MG63 (cell line): ENCODE measurements around the gene CLEC16A. TPM values are rescaled to one million over a fixed set of nuclear protein-coding genes. Genes with fewer than 3 reads are reported as not detected.
A peak's percentile ranks its signal among the peaks of the same experiment; 100 is the strongest.
"Not testable (repeated sequence)": the region's sequence is repeated elsewhere in the genome, so short reads cannot be mapped to it uniquely, and the experiment has no call there.

Experiments
- DNase-seq: peaks from one replicate; pipeline ENCODE4 v3.0.0-alpha.2; 2020
- H3K27me3 ChIP-seq: fragments of 250-450 bp; sonication (Bioruptor Pico); 2 replicates; pipeline ENCODE4 v1.5.1; 2020; ENCODE audit warnings: mild to moderate bottlenecking, moderate library complexity
- H3K36me3 ChIP-seq: fragments of 250-450 bp; sonication (Bioruptor Pico); 2 replicates; pipeline ENCODE4 v1.5.1; 2020; ENCODE audit warnings: mild to moderate bottlenecking, moderate library complexity
- H3K4me3 ChIP-seq: fragments of 250-450 bp; sonication (Bioruptor Pico); 2 replicates; pipeline ENCODE4 v1.5.1; 2020; ENCODE audit warnings: mild to moderate bottlenecking, moderate library complexity
- H3K9me3 ChIP-seq: fragments of 250-450 bp; sonication (Bioruptor Pico); 2 replicates; pipeline ENCODE4 v1.5.1; 2020; ENCODE audit warnings: mild to moderate bottlenecking, moderate library complexity
- total RNA-seq: library from RNA; depleted of rRNA; stranded (reverse); fragments of >200 nt; shearing (Covaris generic); gene quantifications from 2 replicates; pipeline ENCODE4 v1.2.3, GENCODE V29; 2014; ENCODE audit warnings: low replicate concordance

Gene CLEC16A
- total RNA-seq, 1 experiment from 2014 or later, result 11.5 TPM

GRCh38 chr16:10949424-10949970 is 5.1 kb downstream of the CLEC16A start:
- Histone ChIP-seq H3K27me3 (no peaks in the 10 kb centered on the region), H3K4me3 (no peak overlapping the region), H3K9me3 (no peaks in the 10 kb centered on the region), H3K36me3 (no peaks in the 10 kb centered on the region)
- DNase-seq, result peak; percentile 85

- Histone ChIP-seq H3K27me3 (no peaks in the 10 kb centered on the region), H3K9me3 (no peaks in the 10 kb centered on the region), H3K36me3 (0 out of 2 replicates have a peak, but pooled peaks cover 2% of the 10 kb centered on the region), H3K4me3 (no peak overlapping the region)
- DNase-seq, result no peak
Observed at GRCh38 chr16:10950393-10950792, 6.0 kb downstream of the CLEC16A start.

- no peak for DNase-seq
- Histone ChIP-seq H3K9me3 (no peaks in the 10 kb centered on the region), H3K4me3 (no peak overlapping the region), H3K36me3 (0 out of 2 replicates have a peak, but pooled peaks cover 2% of the 10 kb centered on the region), H3K27me3 (no peaks in the 10 kb centered on the region)
Observed at GRCh38 chr16:10951026-10951425, 6.7 kb downstream of the CLEC16A start.

GRCh38 chr16:10954903-10955302 is 10.5 kb downstream of the CLEC16A start:
- Histone ChIP-seq H3K27me3 (no peaks in the 10 kb centered on the region), H3K4me3 (no peak overlapping the region), H3K9me3 (no peaks in the 10 kb centered on the region), H3K36me3 (peaks cover 7% of the 10 kb centered on the region; the same call in 1 of the 2 replicates)
- no peak for DNase-seq

- Histone ChIP-seq H3K36me3 (peaks cover 13% of the 10 kb centered on the region), H3K9me3 (no peaks in the 10 kb centered on the region), H3K27me3 (no peaks in the 10 kb centered on the region), H3K4me3 (no peak overlapping the region)
- no peak for DNase-seq
Observed at GRCh38 chr16:10957771-10958482, 13.6 kb downstream of the CLEC16A start.

- Histone ChIP-seq H3K27me3 (no peaks in the 10 kb centered on the region), H3K4me3 (no peak overlapping the region), H3K9me3 (no peaks in the 10 kb centered on the region), H3K36me3 (peaks cover 22% of the 10 kb centered on the region)
- DNase-seq, result no peak
Observed at GRCh38 chr16:10959161-10959560, 14.8 kb downstream of the CLEC16A start.

GRCh38 chr16:10961231-10961630 is 16.9 kb downstream of the CLEC16A start:
- Histone ChIP-seq H3K36me3 (peaks cover 27% of the 10 kb centered on the region), H3K9me3 (no peaks in the 10 kb centered on the region), H3K27me3 (no peaks in the 10 kb centered on the region), H3K4me3 (no peak overlapping the region)
- peak; percentile 69 for DNase-seq

- Histone ChIP-seq H3K9me3 (no peaks in the 10 kb centered on the region), H3K27me3 (no peaks in the 10 kb centered on the region), H3K36me3 (peaks cover 30% of the 10 kb centered on the region), H3K4me3 (no peak overlapping the region)
- peak; percentile 67 for DNase-seq
Observed at GRCh38 chr16:10964039-10964890, 19.9 kb downstream of the CLEC16A start.

GRCh38 chr16:10964891-10965326 is 20.5 kb downstream of the CLEC16A start:
- H3K4me3 ChIP-seq, result no peak overlapping the region
- no peak for DNase-seq
- H3K27me3 ChIP-seq, result no peaks in the 10 kb centered on the region
- H3K9me3 ChIP-seq, result no peaks in the 10 kb centered on the region
- peaks cover 30% of the 10 kb centered on the region for H3K36me3 ChIP-seq

GRCh38 chr16:10965440-10966061 is 21.2 kb downstream of the CLEC16A start:
- DNase-seq, result no peak
- no peaks in the 10 kb centered on the region for H3K27me3 ChIP-seq

GRCh38 chr16:10966129-10966528 is 21.8 kb downstream of the CLEC16A start:
- peaks cover 35% of the 10 kb centered on the region for H3K36me3 ChIP-seq
- H3K9me3 ChIP-seq, result no peaks in the 10 kb centered on the region
- DNase-seq, result no peak
- no peaks in the 10 kb centered on the region for H3K27me3 ChIP-seq
- H3K4me3 ChIP-seq, result no peak overlapping the region

More at GRCh38 chr16:10965440-10966061, 21.2 kb downstream of the CLEC16A start:
- peaks cover 30% of the 10 kb centered on the region for H3K36me3 ChIP-seq
- H3K9me3 ChIP-seq, result no peaks in the 10 kb centered on the region
- no peak overlapping the region for H3K4me3 ChIP-seq

GRCh38 chr16:10966559-10966958 is 22.2 kb downstream of the CLEC16A start:
- not testable (repeated sequence) for DNase-seq, H3K27me3 ChIP-seq, H3K9me3 ChIP-seq, H3K4me3 ChIP-seq
- H3K36me3 ChIP-seq, result peaks cover 38% of the 10 kb centered on the region

- Histone ChIP-seq H3K9me3 (no peaks in the 10 kb centered on the region), H3K27me3 (no peaks in the 10 kb centered on the region), H3K4me3 (no peak overlapping the region), H3K36me3 (peaks cover 41% of the 10 kb centered on the region)
- no peak for DNase-seq
Observed at GRCh38 chr16:10967986-10968385, 23.6 kb downstream of the CLEC16A start.

- DNase-seq, result no peak
- Histone ChIP-seq H3K4me3 (no peak overlapping the region), H3K9me3 (no peaks in the 10 kb centered on the region), H3K27me3 (no peaks in the 10 kb centered on the region), H3K36me3 (peaks cover 40% of the 10 kb centered on the region)
Observed at GRCh38 chr16:10968498-10968897, 24.1 kb downstream of the CLEC16A start.

- Histone ChIP-seq H3K4me3 (no peak overlapping the region), H3K36me3 (peaks cover 37% of the 10 kb centered on the region), H3K9me3 (no peaks in the 10 kb centered on the region), H3K27me3 (no peaks in the 10 kb centered on the region)
- DNase-seq, result no peak
Observed at GRCh38 chr16:10969615-10970014, 25.3 kb downstream of the CLEC16A start.

GRCh38 chr16:10970065-10970464 is 25.7 kb downstream of the CLEC16A start:
- Histone ChIP-seq H3K4me3 (no peak overlapping the region), H3K36me3 (peaks cover 33% of the 10 kb centered on the region)

GRCh38 chr16:10971560-10971961 is 27.2 kb downstream of the CLEC16A start:
- no peak overlapping the region for H3K4me3 ChIP-seq

More at GRCh38 chr16:10970065-10970464, 25.7 kb downstream of the CLEC16A start:
- DNase-seq, result peak; percentile 66
- no peaks in the 10 kb centered on the region for H3K9me3 ChIP-seq
- H3K27me3 ChIP-seq, result no peaks in the 10 kb centered on the region

More at GRCh38 chr16:10971560-10971961, 27.2 kb downstream of the CLEC16A start:
- peak; percentile 57 for DNase-seq
- H3K27me3 ChIP-seq, result no peaks in the 10 kb centered on the region
- peaks cover 30% of the 10 kb centered on the region for H3K36me3 ChIP-seq
- no peaks in the 10 kb centered on the region for H3K9me3 ChIP-seq
